Left renal pelvis (tissue), 4 donors: ENCODE measurements around the gene ORAI1. TPM values are rescaled to one million over a fixed set of nuclear protein-coding genes. Genes with fewer than 3 reads are reported as not detected.
A peak's percentile ranks its signal among the peaks of the same experiment; 100 is the strongest.
"Not testable (repeated sequence)": the region's sequence is repeated elsewhere in the genome, so short reads cannot be mapped to it uniquely, and the experiment has no call there.

Experiments used
- DNase-seq, 4 donors: peaks; one replicate each; pipeline ENCODE4 v3.0.0-alpha.2; 2013; ENCODE audit warnings: low read depth in 4 of 4, low spot score in 3 of 4
- polyA plus RNA-seq, 4 donors: library from polyadenylated mRNA; unstranded; fragments of 120-200 nt; gene quantifications; one replicate each; pipeline ENCODE4 v1.2.1, GENCODE V29; 2013; ENCODE audit not compliant: insufficient read length in 4 of 4

ORAI1 gene
- polyA plus RNA-seq: 10 to 100 TPM; 11.1 to 17.2 (median 12.1) TPM

DNA sequence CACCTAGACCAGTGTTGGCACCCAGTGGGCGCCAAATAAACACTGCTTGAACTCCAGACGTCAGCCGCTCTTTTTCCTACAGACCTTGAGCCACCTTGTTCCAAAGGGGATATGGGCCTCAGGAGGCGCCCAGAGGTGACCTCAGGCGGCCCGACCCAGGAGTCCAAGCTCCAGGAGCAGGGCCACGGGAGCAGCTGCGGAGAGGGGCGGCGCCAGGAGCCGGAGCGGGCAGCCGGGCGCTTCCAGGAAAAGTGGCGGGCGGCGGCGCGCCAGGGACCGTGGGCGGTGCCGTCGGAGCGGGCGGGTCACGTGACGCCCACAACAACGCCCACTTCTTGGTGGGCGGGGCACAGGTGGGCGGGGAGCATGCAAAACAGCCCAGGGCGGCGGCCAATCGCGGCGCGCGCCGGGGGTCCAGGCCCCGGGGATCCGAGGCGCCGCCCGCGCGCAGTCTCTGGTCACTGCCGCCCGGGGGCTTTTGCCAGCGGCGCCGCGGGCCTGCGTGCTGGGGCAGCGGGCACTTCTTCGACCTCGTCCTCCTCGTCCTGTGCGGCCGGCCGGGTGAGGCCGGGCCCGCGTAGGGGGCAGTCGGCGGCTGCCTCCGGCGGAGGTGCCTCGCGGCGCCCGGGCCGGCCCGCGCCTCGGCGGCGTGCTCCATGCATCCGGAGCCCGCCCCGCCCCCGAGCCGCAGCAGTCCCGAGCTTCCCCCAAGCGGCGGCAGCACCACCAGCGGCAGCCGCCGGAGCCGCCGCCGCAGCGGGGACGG is at the start of gene ORAI1:
Gene ORAI1, plus strand, starts transcription at position 444 of the 766 bp plus-strand sequence.
- DNase-seq: peak; percentile 77 to 93 (median 91)

DNA sequence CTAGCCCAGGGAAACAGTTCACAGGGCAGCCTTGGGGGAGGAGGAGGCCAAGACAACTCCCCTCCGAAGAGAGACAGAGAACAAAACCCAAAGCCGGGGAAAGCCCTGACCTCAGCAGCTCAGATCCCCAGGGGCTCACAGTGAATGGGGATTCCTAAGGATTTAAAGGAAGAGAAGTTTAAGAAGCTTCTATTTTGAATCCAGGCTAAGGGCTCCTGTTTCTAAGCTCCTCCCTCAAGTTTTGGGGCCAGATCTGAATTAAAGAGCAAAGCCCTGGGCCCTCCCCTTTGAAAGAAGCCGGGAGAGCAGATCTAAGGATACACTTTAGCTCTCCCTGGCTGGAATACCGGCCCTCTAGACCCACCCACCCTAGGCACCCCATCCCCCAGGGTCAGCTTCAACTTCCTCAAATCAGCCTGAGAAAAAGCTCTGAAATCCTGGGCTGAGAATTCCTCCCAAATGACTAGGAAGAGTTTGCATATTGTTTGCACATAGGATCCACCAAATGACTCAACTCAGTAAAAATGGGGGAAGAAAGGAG is 49.4 kb upstream of the ORAI1 start:
- DNase-seq: no peak

DNA sequence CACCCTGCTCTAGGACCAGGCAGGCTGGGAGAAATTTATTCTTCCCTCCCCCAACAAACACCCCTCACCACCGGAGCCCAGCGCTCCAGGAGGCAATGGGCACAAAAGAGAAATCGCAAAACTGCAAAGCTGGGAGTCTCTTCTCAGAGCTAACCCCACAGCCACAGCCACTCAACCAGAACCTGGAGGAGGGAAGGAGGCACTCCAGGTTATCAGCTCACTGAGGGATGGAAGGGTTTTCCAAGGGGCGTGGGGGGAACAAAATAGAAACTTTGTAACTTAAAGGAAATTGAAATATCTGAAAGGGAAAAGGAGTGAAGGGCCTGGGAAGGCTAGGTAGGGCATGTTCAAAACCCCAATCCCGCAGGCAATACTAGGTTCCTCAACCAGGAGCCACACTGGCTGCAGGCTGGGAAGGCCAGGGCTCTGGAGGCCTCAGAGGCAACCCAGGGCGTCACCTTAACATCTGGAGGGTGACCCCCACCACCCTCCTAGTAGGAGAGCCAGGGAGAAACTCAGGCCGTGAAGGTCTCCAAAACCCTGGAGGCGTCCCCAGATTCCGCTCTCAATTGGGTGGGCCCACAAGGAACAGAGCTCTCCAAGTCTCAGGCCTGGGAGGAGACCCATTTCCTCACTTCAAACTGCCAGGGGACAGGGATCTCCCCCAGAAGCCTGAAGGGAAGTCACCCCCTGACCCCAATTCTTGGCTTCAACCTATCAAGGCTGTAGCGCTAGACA is 48.7 kb upstream of the ORAI1 start:
- no peak for DNase-seq

DNA sequence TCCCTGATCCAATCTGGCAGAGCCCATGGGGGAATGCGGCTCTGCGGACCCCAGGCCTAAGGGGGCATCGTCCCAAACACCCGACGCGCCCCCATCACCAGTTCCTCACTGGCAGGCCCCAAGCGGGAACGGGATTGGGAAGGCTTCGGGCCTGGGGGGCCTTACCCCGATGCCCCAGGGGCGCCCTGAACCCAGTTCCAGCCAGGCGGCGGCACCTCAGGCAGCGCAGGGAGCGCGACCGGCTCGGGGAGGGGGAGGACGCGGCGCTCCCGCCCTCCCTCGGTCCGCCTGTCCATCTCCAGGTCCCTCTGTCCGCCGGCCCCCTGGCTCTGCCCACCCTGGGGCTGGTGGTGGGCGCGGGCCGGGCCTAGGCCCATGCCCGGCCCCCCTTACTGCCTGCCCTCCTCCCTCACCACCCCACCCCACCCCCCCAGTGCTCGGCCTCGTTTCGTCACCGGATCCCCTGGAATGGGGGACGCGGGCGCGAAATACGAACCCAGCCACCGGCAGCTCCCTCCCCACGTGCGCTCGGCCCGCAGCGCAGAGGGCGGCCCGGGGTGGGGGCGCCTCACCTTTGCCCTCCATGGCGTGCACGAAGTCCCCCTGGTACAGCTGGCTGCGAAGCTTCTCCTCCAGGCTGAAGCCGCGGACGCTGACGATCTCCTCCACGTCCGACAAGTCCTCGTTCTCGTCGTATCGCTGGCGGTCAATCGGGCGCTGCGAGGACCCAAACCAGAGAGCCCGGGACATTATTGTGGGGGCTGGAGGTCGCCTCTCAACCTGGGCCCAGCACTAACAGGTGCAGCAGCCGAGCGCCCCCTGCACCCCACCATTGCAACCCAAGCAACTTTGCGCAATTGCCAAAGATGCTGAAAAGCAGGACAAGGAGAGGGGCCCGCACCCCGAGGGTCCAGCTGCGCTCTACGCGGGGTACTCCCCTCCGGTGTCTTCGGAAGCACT is 47.8 kb upstream of the ORAI1 start:
- no peak for DNase-seq

DNA sequence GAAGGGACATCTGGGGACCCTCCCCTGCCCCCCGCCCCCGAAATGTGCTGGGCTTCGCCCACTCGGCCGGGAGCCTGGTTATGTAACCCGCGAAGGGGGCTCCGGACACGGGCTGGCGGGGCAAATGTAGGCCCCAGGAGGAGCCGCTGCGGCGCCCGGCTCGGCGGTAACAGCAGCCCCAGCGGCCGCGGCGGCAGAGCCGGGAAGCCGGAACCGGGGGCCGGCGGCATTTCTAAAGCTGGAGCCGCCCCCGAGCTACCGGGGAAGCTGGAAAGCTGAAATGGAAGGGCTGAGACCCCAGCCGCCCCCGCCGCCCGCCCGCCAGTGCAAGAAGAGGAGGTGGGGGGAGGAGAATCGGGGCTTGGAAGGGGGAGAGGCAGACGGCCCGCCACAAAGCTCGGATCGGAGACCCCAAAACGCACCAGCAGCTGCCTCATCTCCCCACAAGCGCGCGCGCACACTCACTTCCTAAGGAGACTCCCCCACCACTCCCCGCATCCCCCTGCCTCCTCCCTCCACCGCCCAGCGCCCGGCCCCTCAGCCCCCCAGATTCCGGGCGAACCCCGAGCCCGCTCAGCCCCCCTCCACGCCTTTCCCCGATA is 47.0 kb upstream of the ORAI1 start:
- DNase-seq: no peak

DNA sequence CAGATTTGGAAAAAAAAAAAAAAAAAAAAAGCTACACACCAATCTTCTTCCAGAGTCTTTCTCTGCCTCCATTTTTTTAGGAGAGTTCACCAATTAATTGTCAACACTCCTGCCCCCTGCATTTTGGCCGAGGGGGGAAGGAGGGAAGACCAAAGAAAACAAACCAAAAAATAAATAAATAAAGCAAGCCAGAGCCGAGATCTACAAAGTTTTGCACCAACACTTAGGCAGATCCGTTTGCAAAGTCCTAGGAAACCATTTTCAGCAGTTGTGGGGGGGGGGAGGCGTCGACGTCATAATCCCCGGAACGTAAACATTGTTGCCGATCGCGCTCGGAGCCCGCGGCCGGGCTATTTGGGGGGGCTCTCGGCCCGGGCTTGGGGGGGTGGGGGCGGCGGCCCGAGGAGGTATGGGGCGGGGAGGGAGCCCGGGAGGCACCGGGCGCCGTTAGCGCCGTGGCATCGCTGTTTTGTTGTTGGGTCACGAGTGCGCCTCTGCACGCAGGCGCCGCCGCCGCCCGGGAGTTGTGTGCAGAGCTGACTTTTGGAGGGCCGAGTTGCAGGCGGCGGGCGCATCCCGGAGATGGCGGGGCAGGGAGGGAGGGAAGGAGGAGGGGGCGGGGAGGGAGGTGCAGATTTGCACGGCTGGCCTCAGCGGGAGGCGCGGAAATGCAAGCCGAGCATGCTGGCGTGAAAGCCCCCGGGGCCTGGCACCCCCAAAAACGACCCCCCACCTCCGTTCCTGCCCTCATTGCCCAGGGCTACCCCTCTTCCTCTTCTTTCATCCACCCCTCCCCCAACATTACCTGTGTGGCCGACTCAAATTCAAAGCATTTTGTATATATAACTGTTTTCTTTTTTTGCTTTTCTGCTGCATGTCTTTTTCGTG is 46.1 kb upstream of the ORAI1 start:
- DNase-seq: no peak

DNA sequence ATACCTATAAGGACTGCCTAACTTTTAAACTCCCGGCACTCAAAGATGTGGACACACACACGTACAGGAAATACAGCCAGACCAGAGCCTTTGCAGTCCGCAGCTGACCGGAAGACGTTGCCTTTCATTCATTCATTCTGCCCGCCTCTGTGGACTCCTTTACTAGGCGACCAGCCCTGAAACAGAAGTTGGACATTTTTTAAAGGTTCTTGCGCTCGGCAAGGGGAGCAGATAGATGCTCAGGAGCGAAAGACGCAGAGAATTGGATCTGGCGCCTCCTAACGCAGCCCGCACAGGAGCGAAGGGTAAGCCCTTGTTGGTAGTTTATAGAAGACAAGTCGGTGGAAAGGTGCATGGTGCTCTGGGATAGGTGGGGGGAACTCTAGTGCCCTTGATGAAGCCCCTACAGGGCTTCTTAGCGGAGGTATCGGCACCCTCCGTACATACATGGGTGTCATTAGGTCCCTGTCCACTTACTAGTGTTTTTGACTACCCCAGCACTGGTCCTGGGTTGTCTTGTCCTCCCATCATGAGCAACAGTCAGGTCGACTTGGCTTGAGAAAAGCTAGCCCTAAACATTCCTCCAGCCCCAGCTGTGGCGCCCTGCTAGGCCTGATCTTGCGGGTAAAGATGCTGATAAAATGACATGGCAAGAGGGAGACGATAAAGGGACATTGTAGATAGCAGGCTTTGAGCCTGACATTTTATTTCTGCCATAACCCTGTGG is 45.2 kb upstream of the ORAI1 start, which contains the start of gene KDM2B:
Gene KDM2B, minus strand, starts transcription at position 65 of the 727 bp plus-strand sequence. CDS start 112 bp downstream, outside the sequence.
- DNase-seq: no peak

DNA sequence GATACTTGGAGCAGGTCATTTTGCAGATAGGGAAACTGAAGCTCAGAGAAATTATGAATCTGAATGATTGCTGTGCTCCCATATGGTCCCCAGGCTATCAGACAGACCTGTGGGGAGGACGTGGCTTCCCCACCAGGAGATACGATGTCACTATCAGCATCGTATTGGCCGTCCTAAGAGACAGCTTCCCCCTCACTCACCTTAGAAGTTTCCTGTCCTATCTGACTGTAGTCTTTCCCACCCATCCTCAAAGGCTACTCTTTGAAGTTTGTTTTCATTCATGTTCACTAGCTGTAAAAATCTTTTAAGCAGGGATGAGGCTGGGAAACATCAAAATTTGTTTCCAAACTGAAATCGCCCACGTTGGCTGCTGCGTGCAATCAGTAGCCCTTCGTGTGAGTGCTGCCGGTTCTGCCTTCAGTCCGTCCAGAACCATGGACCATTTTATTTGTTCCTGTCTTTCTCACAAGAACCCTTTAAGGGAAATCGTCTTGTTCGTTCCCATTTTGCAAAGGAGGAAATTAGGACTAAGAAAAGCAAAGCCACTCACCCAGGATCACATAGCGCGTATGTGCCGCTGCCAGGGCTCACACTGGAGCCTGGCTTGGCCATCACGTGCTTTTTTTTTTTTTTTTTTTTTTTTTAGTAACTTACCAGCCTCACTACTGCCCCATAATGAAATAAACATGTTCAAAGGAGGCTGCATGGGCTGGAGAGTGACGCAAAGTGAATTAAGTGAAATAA is 44.5 kb upstream of the ORAI1 start:
- DNase-seq: no peak

DNA sequence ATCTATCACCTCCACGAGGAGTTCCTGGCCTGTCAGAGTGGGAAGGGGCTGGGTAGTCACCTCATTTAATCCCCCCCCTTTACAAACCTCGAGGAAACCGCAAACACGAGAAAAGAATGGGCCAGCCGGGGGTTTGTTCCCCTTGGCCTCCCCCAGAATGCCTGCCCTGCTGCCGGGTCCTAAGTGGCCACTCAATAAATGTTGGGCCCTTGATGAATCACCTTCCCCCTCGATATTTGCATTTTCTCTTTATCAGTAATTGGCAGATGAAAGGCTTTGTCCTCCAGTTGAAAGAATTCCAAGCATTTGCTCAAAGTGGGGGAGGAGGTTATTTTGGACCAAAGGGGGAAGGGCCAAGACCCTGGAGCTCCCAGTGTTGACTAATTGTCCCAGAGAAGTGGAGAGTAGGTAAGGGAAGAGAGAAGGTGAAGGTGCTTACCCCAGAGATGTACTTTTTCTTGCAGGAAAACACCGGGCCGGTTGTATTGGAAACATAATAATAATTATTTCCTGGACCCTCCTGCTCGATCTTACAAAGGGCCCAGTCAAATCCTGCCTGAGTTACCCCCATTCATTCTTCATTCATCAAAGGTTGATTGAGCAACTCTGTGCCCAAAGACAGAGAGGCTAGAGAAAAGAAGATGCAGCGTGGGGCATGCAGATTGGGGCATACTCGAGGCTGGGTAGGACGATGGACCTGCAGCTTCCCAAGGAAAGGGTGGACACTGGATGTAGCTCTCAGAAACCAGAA is 43.6 kb upstream of the ORAI1 start:
- no peak for DNase-seq

DNA sequence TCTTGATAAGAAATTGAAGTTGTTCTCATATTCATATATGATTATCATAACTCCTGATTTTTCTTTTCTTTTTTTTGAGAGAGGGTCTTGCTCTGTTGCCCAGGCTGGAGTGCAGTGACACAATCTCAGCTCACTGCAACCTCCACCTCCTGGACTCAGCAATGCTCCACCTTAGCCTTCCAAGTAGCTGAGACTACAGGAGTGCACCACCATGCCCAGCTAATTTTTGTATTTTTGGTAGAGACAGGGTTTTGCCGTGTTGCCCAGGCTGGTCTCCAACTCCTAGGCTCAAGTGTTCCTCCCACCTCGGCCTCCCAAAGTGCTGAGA is 43.0 kb upstream of the ORAI1 start:
- DNase-seq: not testable (repeated sequence)

DNA sequence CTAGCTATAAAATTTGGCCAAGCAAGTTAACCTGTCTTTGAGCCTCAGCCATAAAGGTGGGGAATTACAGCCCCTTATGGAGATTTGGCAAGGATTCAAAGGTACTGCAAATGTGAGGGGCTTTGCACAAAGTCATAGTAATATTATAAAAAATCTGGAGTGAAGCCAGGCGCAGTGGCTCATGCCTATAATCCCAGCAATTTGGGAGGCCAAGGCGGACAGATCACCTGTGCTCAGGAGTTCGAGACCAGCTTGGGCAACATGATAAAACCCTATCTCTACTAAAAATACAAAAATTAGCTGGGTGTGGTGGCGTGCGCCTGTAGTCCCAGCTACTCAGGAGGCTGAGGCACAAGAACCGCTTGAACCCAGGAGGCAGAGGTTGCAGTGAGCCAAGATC is 41.4 kb upstream of the ORAI1 start:
- DNase-seq: not testable (repeated sequence)

DNA sequence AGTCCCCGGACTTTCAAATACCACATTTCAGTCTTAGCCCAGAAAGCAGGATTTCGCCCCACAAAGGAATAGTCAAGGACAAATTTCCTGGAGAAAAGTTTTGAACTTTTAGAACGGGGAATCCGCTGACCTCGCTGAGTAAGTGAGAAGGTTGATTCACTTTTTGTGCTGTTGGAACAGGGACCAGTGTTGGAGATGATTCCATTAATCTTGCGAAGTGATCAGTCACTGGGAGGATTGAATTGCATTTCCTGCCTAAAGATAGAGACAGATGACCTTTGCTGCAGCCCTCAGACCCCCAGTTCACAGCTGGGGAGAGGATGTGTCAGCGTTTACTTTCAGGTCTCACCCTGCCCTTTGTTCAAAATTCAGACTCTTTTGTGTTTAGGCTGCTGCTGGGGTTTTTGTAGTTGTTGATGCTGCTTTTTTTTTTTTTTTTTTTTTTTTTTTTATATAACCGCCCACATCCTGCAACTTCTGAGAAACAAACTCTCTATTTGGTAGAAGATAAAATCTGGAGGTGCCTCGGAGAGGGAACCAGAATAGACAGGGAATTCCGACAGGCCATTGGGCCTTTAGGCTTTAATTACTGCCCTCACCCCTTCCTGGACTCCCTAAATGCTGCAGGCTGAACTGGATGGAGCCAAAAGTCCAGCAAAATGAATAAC is 35.7 kb upstream of the ORAI1 start:
- DNase-seq: no peak

DNA sequence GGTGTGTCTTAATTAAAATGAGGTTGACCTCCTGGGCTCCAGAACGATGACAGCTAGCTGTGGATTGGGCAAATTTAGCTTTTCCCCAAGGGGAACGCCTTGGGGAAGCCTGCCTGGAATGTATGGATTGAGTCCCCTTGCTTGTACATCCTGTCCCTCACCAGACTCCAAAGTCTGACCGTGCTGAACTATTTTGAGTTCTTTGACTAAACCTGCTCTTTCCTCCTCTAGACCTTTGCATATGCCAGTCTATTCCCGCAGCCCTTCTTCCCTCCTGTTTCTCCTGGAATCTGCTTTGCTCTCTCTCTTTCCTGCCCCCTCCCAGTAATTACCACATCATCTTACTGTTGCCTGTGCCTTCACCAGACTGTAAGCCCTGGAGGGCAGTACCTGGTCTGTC is 34.0 kb upstream of the ORAI1 start:
- no peak for DNase-seq

DNA sequence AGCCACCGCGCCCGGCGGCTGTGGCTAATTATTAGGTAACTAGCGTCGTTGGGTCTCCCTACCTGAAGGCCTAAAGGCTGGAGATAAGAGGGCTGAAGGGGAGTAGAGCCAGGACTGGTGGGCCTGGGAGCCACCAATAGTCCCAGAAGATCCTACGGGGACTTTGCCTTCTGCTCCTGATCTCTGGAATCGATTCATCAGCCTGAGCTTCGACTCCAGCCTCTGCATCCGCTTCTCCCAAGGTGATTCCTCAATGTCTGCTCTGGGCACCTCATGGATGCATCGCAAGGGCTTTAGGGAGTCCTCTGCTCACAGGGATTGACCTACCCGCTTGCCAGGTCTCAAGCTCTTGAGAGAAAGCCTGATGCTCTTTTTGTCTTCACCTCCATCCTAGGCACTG is 30.8 kb upstream of the ORAI1 start:
- no peak for DNase-seq

DNA sequence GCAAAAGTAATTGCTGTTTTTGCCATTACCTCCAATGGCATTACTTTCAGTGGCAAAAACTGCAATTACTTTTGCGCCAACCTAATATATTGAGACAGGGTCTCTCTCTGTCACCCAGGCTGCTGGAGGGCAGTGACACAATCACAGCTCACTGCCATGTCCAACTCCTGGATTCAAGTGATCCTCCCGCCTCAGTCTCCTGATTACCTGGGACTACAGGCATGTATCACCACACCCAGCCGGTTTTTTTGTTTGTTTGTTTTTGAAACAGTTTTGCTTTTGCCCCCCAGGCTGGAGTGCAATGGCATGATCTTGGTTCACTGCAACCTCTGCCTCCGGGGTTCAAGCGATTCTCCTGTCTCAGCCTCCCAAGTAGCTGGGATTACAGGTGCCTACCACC is 29.8 kb upstream of the ORAI1 start:
- DNase-seq: no peak

DNA sequence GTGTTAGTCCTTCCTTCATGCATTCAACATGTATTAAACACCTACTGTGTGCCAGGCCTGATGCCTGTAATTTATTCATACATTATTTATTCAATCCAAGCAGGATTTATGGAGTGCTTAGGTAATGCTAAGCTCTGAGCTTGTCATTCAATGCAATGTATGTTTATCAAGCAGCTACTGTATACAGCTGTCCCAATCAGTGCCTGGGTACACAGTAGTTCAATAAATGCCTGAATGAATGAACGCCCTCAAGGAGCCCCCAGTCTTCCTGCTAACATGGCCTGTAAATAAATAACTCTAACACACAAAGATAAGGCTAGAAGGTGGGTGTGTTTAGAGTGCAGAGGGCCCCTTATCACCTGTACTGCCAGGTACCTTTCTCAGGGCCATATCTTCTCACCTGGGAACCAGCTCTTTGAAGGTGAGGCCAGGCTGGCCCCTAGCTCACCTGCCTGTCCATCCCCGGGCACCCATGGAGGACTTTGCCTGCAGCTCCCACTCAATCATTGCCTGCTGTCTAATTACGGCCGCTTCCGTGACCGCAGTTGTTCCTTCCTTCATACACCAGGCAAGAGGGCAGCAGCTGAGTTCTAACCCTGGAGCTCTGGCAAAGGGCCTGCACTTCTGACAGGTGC is 25.5 kb upstream of the ORAI1 start:
- DNase-seq: no peak
